ENCODE measurements around the gene PNLIPRP2.

PNLIPRP2 gene

GRCh38 chr10:116655568-116655967 is 34.8 kb downstream of the PNLIPRP2 start:
- no peak for DNase-seq (ENCODE audit: low read depth)

GRCh38 chr10:116656044-116656443 is 35.3 kb downstream of the PNLIPRP2 start:
- DNase-seq (ENCODE audit: low read depth), result no peak

GRCh38 chr10:116657863-116658551 is 37.3 kb downstream of the PNLIPRP2 start:
- DNase-seq (ENCODE audit: low read depth), result no peak

GRCh38 chr10:116659049-116659670 is 38.4 kb downstream of the PNLIPRP2 start:
- DNase-seq (ENCODE audit: low read depth), result no peak

GRCh38 chr10:116660860-116661259 is 40.1 kb downstream of the PNLIPRP2 start:
- DNase-seq (ENCODE audit: low read depth), result no peak

GRCh38 chr10:116663342-116663741 is 42.6 kb downstream of the PNLIPRP2 start:
- DNase-seq (ENCODE audit: low read depth), result no peak

GRCh38 chr10:116664631-116665030 is 43.9 kb downstream of the PNLIPRP2 start:
- DNase-seq (ENCODE audit: low read depth), result no peak

- no peak for DNase-seq (ENCODE audit: low read depth)
These were observed 44.9 kb downstream of the PNLIPRP2 start for GRCh38 chr10:116665541-116666125.

- DNase-seq (ENCODE audit: low read depth), result no peak
These were observed 46.7 kb downstream of the PNLIPRP2 start for GRCh38 chr10:116667484-116667883.

- no peak for DNase-seq (ENCODE audit: low read depth)
These were observed 47.3 kb downstream of the PNLIPRP2 start for GRCh38 chr10:116668018-116668417.

GRCh38 chr10:116668446-116668845 is 47.7 kb downstream of the PNLIPRP2 start:
- DNase-seq (ENCODE audit: low read depth), result no peak

GRCh38 chr10:116669080-116669479 is 48.3 kb downstream of the PNLIPRP2 start:
- DNase-seq (ENCODE audit: low read depth), result no peak

GRCh38 chr10:116669832-116670644 is 49.3 kb downstream of the PNLIPRP2 start:
- no peak for DNase-seq (ENCODE audit: low read depth)

- no peak for DNase-seq (ENCODE audit: low read depth)
These were observed 50.0 kb downstream of the PNLIPRP2 start for GRCh38 chr10:116670706-116671105.

GRCh38 chr10:116671274-116671926 is 50.6 kb downstream of the PNLIPRP2 start:
- DNase-seq (ENCODE audit: low read depth), result no peak

GRCh38 chr10:116672891-116673290 is 52.1 kb downstream of the PNLIPRP2 start:
- DNase-seq (ENCODE audit: low read depth), result no peak

GRCh38 chr10:116673866-116674265 is 53.1 kb downstream of the PNLIPRP2 start:
- DNase-seq (ENCODE audit: low read depth), result no peak

GRCh38 chr10:116674901-116675423 is 54.2 kb downstream of the PNLIPRP2 start:
- no peak for DNase-seq (ENCODE audit: low read depth)

GRCh38 chr10:116676118-116676517 is 55.4 kb downstream of the PNLIPRP2 start:
- no peak for DNase-seq (ENCODE audit: low read depth)

GRCh38 chr10:116676633-116677032 is 55.9 kb downstream of the PNLIPRP2 start:
- DNase-seq (ENCODE audit: low read depth), result no peak

GRCh38 chr10:116679351-116679750 is 58.6 kb downstream of the PNLIPRP2 start:
- no peak for DNase-seq (ENCODE audit: low read depth)

GRCh38 chr10:116683166-116683565 is 62.4 kb downstream of the PNLIPRP2 start:
- no peak for DNase-seq (ENCODE audit: low read depth)
